Measurements from ENCODE around the gene REEP3.
A peak's percentile ranks its signal among the peaks of the same experiment; 100 is the strongest.

GRCh38 chr10:63671317-63671937 is 150.2 kb downstream of the REEP3 start:
- TF ChIP-seq CTCF (IDR thresholded peaks at IDR 0.05) (peak; percentile 20 to 42 (median 21)), POLR2A (IDR thresholded peaks at IDR 0.05; ENCODE audit: low read depth) (no peak)

All from esophagus muscularis mucosa (tissue), 3 donors.